Nucleus accumbens (tissue), 56 donors: ENCODE results near the gene DUSP3.

Experiments used
- DNase-seq, 56 donors: peaks; one replicate each; lab custom pipeline; 2025; lab: John Stamatoyannopoulos, UW

The DUSP3 gene

DNA sequence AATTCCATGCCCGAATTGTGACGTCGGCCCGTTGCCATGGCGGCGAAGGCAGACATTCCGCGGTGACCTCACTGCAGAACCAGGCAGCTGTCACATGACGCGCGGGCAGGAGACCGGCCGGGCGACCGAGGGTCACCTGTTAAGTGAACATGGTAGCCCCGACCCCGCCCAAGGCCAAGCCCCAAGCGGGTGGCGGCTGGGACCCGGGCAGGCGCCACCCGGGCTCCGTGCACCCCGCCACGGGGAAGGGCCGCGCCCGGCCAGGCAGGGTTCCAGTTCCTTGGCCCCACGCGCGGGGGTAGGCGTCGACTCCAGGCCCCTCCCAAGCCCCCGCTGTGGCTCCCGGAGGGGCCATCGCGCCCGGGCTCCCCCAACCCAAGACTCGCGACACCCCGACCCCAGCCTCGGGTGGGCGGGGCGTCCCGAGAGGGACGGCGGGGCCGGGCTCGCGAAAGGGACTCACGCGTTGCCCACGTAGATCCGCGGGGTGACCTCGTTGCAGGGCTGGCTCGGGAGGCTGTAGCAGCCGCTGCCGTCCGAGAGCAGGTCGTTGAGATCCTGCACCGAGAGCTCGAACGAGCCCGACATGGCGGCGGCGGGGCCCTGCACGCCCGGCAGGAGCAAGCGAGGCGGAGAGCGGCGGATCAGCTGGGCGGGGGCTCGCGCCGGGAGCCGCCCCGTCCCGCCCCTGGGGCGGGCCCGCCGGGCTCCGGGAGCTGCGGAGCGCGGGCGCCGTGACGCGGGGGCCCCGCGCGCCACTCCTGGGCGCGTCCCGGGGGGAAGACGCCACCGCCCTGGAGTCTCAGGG, at the start of gene DUSP3:
Gene DUSP3, minus strand, starts transcription at position 641 of the 808 bp plus-strand sequence. Its CDS starts 53 bp downstream, at position 588.
- DNase-seq: peak in 55 of 56 donors; percentile 32 to 97 (median 81)

- no peak for DNase-seq
These were observed 48.8 kb upstream of the DUSP3 start for GRCh38 chr17:43827596-43827995.

GRCh38 chr17:43826206-43826605, 47.4 kb upstream of the DUSP3 start:
- no peak for DNase-seq

GRCh38 chr17:43825567-43825966, 46.8 kb upstream of the DUSP3 start:
- DNase-seq: no peak

GRCh38 chr17:43823350-43824084, 44.7 kb upstream of the DUSP3 start:
- DNase-seq: peak in 1 of 56 donors; percentile 2

DNA sequence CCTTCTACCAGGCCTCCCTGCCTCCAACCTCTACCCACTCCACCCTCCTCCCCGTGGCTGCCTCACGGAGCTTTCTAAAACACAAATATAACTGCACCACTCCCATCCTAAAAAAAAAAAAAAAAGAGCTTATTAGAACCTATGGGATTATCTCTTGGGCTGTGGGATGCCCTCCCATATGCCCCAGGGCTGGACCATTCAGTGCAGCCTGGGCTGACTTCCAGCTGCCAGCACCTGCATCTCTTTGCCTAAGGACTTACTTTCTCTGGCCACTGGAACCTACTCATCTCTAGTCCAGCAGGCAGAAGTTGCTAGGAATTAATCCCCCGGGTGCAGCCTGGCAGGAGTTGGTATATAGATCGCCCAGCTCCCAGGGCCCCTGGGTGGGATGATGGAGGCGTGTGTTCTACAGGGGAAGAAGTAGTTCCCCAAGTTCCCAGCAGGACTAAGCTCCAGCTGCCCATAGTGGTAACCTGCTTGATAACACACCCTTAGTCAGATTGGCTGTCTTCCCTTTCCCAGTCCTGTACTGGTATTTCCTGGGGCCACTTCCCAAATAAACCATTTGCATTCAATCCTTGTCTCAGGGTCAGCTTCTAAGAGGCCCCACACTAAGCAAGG, 43.9 kb upstream of the DUSP3 start:
- DNase-seq: no peak

DNA sequence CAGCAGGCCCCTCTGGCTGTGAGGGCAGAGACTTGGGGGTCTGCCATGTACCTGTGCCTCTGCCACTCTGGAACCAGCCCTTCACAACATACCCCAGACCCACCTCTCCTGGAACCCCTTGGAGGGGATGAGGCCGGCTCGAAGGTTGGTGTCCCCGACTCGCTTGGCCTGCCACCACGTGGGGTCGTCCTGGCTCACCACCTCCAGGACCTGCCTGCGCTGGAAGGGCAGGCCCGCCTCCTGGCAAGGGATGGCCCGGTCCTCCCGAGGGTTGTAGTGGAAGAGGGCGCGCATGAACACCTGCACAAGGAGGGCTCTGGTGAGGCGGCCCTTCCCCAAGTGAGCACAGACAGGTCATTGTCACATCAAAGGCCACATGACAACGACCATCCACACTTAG, 42.0 kb upstream of the DUSP3 start:
- no peak for DNase-seq

DNA sequence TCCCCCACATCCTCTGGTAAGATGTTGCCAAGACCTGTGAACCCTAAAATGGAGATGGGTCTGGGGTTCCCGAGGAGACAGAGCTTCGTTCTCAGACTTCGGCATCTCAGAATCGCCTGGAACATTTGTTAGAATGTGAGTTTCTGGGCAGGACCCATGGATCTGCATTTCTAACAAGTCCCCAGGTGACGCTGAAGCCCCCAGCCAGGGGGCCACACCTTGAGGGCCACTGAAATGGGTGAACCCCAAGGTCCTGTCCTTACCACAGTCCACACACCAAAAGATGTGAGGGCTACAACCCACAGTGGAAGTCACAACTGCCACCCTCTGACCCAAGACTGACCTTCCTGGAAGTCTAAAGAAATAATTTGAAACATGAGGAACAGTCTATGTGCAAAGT, 40.2 kb upstream of the DUSP3 start:
- no peak for DNase-seq

DNA sequence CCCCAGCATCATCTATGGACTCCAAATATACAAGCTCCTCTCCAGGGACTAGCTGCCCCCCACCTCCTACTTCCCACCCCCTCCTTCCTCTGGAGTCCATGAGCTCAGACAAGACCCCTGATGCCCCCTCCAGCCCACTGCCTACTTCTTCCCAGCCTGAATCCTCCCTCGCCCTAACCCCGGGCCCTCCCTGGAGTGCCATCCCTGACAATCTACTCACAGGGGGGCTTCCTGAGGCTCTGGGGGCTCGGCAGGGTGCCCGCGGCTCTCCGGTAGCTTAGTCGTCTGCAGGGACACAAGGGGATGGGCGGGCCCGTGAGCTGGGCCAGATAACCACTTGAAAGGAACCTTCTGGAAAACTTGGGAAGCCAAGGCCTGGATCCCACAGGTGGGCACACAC, 39.0 kb upstream of the DUSP3 start:
- no peak for DNase-seq

- DNase-seq: no peak
These were observed 37.9 kb upstream of the DUSP3 start for GRCh38 chr17:43816336-43817320.

DNA sequence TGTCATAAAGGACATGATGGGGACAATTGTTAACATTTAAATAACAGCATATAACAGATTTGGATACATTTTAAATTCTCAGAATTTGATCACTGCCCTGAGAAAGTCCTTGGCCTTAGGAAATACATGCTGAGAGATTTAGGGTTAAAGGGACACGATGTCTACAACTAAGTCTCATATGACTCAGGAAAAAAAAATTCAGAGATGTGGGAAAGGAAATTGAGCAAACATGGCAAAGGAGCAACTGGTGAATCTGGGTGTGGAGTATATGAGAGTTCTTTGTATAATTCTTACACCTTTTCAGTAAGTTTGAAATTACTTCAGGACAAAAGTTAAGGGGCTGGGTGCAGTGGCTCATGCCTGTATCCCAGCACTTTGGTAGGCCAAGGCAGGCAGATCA, 35.9 kb upstream of the DUSP3 start:
- DNase-seq: no peak

GRCh38 chr17:43814026-43814425, 35.2 kb upstream of the DUSP3 start:
- no peak for DNase-seq

GRCh38 chr17:43813386-43813785, 34.6 kb upstream of the DUSP3 start:
- DNase-seq: no peak

- DNase-seq: no peak
These were observed 33.9 kb upstream of the DUSP3 start for GRCh38 chr17:43812396-43813265.

DNA sequence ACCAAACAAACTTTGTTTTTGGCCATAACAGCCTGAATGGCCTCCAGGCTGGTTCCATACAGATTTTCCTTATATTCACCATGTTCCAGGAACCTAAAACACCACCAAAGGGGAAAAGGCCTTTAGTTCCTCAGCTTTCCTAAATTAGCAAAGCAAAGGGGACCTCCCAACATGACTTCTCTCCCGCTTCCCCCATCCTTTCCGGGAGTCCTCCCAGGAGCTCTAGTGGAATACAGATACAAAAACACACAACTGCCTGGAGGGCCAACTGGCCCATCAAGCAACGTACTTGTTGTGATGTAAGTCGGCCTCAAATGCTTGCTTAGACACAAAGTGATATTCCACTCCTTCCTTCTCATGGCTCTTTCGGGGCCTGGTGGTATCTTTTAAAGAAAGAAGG, 32.0 kb upstream of the DUSP3 start:
- DNase-seq: no peak

GRCh38 chr17:43810226-43810715, 31.5 kb upstream of the DUSP3 start:
- DNase-seq: no peak

DNA sequence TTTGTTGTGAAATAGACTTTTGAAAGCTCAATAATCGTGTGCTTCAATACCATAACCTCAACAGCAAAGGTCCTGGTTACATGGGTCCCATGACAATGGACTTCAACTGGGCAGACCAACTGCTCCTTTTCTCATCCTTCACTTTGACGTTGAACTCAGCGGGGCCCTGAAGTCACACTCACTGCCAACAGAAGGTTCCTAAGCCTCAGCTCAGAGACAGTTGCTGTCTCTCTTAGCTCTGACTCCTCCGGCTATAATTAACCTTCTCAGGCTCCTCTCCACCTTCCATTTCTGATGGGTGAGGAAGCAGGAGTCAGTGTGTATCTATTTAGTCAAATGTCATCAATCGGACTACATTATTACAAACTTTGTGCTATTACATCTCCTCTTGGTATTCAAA, 30.3 kb upstream of the DUSP3 start:
- DNase-seq: no peak

- no peak for DNase-seq
These were observed 29.3 kb upstream of the DUSP3 start for GRCh38 chr17:43808076-43808475.

GRCh38 chr17:43805117-43805516, 26.3 kb upstream of the DUSP3 start:
- no peak for DNase-seq
